NCI-H187 (cell line): Measurements from ENCODE around the gene SIPA1L3.

Experiments
- DNase-seq, 2 experiments: peaks; one replicate each; lab custom pipeline; 2025; lab: John Stamatoyannopoulos, UW

SIPA1L3 gene

DNA sequence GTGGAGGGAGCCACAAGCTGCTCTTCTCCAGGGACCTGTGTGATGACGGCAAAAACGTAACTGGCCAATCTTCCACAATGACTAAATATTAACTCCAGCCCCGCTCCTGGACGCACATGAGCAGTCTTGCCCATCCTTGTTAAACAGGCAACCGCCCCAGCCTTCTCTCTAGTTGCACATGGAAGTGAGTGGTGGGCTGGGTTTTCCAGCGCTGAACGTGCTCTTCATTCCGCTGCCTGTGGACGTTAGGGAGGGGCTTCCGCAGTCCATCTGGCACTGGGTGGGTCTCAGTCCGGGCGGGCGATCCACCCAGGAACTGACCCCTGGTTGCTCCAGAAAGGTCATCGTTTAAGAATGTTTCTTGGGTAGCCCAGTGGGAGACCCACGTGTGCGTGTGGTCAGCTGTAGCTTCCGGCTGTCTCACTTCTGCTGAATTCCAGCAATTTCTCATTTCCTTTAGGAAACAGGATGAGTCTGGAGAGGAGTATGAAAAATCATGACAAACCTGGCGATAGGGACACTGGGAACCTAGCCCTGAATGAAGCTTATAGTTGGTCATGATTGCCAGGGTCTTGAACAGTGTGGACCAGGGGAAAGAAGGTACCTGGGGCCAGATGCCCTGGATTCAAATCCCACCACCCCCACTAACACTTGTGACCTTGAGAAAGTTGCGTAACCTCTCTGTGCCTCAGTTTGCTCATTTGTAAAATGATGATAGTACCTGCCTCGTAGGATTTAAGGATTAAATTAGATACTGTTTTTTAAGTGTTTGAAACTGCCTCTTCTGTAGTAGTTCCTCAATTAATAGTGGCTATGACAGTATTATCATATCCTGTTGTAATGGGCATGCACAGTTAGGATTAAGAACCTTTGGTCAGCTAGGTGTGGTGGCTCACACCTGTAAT, 92.6 kb downstream of the SIPA1L3 start:
- no peak for DNase-seq

DNA sequence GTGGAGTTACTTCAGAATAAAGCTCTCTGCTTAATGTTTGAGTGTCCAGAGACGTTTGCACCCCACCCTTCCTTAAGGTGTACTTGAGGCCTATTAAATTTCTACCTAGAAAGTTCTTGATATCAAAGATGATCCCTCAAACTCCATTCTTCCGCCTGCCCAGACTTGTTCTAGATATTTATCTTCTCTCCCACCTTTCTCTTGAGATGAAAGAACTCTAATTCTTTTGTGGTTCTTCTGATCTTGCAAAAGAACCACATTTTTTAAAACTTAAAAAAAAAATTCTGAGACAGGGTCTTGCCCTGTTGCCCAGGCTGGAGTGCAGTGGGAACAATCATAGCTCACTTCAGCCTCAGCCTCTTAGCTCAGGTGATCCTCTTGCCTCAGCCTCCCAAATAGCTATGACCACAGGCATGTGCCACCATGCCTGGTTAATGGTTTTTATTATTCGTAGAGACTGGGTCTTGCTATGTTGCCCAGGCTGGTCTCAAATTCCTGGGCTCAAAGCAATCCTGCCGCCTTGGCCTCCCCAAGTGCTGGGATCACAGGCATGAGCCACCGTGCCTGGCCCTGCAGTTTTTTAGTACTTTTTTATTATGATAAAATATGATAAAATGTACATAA, 94.3 kb downstream of the SIPA1L3 start:
- no peak for DNase-seq

DNA sequence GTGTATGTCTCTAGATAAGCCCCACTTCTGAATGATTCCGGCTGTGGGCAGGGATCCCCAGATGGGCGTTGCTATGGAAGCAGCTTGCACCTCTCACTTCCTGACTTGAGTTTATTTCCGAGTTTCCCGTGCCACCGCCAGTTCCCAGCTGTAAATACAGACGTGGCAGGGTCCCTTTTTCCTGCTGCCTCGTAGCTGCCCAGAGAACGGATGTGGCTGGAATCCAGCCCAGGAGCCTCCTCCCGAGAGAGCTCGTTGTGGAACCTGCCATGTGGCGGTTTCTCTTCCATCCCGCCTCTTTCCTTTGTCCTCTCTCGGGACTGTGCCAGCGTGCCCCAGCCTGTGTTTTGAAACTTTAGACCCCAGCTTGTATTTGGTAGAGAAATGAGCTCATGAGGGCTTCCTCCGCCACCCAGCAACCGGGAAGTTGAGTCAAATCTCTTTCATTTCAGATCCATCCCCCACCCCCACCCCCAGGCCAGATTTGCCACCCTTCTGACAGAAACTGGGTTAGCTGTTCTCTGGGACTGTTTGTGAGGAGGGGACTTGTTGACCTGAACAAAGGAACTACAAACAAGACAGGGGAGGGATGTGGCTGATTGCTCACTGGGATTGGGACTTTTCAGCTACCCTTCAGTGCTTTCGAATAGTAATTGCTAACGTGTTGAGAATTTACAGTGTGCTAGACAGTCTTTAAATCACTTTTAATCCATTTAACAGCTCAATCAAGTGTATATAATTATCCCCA, 96.6 kb downstream of the SIPA1L3 start:
- peak; percentile 47 to 51 for DNase-seq

DNA sequence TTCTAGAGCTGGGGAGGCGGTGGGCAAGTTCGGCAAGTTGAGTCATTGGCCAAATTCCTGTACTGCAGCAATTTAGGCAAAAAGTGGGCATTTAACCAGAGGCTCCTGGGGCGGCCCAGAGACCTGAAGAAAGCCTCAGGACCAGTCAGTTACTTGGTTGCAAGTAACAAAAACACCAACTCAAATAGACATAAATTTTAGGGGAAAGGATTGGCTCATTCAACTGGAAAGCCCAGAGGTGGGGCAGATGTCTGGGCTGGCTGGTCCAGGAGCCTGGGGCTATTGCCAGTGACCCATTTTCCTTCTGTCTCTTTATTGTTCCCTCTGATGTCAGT, 97.1 kb downstream of the SIPA1L3 start:
- no peak for DNase-seq

DNA sequence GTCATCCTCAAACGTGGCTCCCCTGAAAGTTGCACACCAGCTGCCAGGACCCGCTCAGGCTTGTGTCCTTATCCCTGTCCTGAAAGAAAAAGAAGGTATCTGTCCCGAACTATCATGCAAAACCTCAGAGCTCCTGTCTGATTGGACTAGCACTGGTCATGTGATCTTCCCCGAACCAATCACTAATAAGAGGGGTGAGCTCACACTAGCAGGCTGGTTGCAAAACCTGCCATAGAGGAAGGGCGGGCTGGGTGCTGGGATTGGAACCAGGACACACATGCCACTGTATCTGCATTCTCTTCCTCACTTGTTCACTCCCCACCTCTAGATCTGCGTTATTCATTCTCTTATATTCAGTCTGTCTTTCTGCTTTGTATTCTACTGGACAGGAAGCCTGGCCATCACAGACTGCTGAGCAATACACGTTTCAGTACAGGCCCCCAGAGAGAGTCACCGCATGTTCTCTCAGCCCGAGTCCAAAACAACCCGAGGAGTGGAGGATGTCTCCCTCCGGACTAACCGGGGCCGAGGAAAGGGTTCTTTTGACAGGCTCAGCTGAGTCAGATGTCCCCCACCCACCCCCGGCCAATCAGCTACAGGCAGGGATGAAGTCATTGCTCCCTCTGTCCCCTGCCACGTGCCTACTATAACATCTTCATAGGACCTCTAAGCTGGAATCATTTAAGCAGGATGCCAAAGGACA, 97.7 kb downstream of the SIPA1L3 start:
- DNase-seq, result no peak

DNA sequence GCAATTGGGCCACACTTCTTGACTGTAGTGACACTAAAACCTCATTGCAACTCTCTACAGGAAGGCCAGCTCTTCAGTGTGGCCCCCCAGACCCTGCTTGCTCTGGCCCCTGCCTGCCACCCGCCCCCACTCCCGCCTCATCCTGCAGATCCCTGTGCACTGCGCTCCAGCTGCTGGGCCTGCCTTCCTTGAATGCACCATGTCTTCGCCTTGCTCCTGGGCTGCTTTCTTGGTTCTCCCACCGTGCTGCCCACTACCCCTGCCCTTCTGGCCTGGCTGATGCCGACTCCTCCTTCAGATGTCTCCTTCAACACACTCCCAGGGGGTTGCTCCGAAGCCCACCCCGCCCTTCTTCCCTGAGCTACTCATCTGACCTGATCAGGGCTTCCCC, 98.2 kb downstream of the SIPA1L3 start:
- DNase-seq, result no peak

DNA sequence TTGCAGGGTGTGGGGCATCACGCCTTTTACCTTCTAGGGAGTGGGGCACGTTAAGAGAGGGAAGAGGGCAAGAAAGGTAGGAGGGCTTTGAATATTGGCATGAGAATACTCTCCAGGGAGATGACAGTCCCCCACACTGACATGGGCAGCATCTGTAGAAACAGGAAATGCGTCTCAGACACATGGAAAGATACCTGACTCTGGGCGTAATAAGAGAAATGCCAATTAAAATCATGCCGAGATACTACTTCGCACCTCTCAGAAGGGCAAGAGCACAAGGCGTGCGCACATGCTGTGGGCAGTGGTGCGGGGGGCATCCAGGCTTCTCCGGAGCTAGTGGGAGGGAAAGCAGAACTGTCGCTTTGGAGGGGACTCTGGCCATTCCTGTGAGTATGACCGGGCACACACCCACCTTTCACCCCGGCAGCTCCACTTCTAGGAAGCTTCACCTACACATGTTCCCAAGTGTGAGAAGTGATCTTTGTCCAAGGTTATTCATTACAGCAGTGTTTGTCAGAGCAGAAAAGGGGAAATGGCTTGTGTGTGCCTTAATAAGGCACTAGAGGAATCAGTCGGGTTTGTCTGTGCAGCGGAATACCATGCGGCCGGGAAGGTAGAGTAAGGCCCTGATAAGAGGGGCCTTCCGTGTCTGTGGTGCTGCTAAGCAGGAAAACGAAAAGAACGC, 99.5 kb downstream of the SIPA1L3 start:
- no peak for DNase-seq

DNA sequence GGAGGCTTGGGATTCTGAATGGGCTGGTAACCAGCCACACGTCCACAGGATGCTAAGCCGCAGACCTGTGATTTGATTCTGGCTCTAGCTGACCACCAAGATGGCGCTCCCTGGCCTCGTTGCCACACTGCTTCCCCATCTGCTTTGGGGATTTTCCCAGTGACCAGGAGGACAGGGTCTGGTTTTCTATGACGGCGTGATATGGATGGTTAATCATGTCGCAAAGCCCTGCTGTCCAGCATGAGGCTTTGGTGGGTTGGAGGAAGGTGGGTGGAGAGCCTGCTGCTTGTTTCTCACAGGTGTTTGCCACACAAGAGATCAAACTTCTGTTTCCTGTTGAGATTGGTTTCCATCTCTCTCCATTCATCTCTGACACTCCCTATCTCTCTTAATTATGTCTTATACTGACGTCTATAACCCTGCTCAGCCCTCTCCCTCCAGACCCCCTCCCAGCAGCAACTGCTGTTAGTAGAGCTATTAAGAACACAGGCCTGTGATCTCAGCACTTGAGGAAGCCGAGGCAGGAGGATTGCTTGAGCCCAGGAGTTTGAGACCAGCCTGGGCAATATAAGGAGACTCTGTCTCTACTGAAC, 102.7 kb downstream of the SIPA1L3 start:
- no peak for DNase-seq

DNA sequence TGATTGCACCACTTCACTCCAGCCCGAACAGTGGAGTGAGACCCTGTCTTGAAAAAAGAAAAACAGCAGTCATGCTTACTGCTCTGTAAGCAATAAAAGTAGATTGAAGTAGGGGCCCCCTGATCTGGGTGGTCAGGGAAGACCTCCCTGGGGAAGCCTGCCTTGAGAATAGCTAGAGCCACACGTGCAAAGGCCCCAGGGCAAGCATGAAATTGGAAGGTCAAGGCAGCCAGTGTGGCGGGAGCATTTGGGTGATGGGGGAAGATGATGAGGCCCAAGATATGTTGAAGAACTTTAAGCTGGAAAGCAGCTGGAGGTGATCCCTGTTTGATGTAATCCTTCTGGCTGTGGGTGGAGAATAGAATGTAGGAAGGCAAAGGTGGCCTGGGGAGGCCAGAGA, 104.4 kb downstream of the SIPA1L3 start:
- DNase-seq, result no peak

DNA sequence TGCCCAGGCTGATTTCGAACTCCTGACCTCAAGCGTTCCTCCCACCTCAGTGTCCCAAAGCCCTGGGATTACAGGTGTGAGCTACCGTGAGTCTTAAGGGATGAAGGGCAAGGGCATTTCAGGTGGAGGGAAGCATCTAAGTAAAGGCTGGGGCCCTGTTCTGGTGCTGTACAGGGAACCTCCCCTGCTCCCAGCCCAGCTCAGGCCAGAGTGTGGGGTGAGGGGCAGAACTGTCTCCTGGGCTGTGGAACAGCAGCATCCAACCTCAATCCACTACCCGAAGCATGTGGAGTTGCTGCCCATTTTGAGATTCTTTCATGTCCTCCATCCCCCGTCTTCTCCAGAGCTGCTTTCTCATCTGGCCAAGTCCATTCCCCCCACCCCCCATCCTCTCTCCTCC, 105.3 kb downstream of the SIPA1L3 start:
- no peak for DNase-seq

DNA sequence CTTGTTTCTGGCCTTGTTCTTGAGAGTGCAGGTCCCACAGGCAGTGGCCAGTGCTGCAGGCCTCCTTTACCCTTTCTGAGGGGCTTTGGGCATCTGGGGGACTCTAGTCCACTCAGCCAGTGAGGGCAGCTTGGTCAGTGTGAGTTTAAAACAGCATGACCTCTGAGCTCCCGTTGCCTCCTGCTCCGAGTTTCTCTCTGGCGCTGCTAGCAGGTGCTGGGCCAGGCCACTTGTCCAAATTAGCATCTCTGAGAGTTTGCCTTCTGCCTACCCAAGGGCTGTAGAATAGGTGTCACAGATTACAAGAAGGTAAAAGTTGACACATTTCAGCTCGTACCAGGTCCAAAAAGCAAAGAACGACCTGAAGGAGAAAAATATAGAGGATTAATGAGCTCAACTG, 105.9 kb downstream of the SIPA1L3 start:
- DNase-seq, result no peak

DNA sequence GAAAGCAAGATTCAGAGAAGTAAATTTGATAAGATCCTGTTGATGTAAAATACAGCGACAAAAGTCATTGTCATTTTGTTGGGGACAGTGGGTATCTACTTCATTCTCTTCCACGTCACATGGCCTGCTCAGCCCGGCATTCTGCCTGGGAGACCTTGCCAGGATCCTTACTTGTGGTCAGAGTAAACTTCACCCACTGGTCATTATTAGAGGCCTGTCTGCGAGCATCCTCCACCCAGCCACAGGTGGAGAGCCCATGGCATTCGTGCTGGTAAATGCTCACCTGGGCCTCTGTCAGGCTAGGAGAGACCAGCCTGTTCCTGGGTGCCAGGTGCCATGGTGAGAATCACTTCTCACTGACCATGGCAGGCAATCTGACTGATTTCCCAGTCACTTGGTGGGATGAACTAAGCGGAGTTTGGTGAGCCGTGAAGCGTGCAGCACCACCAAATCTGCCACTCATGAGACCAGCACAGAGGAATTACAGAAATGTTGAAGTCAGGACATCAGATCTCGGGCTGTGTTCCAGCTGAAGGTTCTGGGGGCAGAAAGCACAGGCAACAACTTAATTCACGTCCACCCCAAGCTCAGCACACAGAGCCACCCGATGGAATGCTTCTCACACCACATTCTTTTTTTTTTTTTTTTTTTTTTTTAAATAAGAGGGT, 107.0 kb downstream of the SIPA1L3 start:
- DNase-seq, result no peak

DNA sequence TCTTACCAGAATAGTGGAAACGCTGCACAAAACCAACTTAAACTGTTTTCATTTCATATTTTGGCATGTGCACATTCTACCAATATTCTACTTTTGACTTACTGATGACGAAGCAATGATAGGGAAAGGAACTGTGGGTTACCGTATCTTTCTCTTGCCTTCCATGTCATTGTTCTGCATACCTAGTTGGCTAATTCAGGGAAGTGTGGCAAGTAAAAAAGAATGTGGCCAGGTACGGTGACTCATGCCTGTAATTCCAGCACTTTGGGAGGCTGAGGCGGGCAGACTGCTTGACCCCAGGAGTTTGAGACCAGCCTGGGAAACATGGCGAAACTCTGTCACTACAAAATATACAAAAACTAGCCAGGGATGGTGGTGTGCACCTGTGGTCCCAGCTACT, 108.2 kb downstream of the SIPA1L3 start:
- DNase-seq, result no peak

DNA sequence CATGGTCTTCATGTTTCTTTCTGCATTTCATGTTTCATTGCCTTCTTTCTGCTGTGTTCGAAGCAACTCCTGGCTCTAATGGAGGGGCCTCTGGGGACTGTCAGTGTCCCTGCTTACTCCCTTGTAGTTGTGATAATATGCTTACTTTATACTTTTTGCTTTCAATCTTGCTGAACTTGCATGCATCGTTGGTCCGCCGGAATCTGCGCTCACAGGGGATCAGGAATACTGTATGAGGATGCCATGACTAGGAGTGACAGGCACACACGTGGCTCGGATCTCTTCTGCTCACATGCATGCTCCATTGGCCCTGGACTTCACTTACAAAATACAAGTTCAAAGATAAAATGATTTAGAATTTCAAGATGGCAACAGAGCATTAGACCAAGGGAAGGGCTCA, 108.8 kb downstream of the SIPA1L3 start:
- DNase-seq, result no peak

DNA sequence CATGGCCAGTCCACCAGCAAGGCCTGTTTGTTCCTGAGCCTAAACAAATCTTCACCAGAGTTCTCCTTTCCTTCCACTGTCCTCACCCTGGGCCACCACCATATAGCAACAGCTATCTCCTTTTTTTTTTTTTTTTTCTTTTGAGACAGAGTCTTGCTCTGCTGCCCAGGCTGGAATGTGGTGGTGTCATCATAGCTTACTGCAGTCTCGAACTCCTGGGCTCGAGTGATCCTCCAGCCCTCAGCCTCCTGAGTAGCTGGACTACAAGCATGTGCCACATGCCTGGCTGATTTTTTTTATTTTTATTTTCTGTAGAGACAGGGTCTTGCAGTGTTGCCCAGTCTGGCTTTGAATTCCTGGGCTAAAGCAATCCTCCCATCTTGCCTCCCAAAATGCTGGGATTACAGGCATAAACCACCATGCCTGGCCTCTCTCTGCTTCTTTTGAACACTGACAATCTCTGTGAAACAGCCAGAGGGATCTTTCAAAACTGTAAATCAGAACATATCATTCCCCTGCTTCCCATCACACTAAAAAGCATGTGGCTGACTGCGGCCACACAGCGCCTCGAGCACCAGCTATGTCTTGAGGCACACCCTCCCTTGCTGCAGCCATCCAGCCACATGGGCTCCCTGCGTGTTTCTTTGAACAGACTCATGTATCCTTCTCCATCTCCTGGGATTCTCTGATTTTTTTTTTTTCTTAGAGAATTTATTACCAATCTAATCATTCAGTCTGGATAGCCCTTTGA, 110.6 kb downstream of the SIPA1L3 start:
- no peak for DNase-seq

DNA sequence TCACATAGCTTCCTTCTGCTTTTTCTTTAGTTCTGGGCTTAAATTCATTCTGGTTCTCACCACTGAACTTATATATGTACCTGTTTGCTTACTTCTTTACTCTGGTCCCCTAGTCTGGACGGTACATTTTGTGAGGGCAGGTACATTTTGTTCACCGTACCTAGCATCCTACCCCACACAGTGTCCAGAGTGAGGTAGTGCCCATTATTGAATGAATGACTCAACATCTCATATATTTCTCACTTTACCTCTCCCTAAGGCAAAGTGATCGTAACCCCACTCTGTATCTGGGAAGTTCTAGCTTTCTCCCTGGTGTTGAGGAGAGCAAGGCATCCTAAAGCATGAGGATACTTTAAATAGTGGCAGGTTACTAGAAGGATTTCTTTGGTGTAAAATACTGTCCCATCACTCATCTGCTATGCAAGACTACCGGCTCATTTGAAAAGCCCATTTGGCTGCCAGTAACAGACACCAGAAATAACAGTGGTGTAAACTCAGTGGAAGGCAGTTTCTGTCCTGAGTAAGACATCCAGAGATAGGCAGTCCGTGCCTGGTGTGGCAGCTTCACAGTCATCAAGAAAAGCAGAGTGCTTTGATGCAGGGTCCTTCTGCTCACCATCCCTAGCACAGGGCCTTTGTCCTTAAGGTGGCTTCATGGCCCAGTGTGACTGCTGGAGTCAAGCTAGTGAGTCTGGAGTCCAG, 111.8 kb downstream of the SIPA1L3 start:
- DNase-seq, result no peak

DNA sequence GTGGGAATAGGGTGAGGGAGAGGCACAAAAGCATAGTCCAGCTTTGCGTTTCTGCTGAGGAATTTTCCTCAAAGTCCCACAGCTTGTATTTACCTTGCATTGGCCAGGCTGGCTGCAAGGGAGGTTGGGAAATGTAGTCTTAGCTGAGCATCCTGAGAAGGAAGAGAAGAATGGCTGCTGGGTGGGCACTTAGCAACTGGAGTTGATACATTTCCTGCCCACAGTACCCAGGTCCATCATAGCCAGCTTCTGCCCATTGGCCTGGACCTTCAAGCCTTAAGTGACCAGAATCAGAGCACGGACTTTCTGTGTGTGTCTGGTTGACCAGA, 112.4 kb downstream of the SIPA1L3 start:
- DNase-seq, result no peak

DNA sequence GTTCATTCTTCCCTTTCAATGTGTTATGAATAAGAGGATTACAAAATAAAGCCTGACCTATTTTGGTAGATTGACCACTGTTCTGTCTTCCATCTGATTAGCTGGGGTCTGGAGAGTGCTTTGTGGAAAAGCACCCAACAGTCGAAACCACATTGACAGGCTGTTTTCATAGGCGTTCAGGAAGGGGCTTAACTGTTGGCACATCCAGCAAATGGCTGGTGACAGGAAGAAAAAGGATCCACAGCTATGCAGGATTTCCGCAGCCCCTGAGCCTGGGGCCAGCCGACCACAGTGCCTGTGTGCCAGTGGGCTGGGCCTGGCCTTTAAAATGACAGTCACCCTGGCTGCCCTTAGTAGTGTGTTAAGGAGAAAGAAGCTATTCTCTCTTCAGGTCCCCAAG, 113.3 kb downstream of the SIPA1L3 start:
- no peak for DNase-seq

DNA sequence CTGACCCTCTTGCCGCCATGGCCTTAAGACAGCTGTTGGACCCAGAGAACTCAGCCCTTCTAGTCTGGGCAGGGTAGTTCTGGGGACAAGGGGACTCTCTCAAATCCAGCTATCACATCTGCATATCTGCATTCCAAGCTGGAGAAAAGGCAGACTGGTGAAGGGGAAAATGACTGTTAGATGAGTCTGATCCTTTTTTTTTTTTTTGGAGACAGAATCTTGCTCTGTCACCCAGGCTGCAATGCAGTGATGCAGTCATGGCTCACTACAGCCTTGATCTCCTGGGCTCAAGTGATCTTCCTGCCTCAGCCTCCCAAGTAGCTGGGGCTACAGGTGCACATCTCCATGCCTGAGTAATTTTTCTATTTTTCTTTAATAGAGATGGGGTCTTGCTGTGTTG, 114.3 kb downstream of the SIPA1L3 start:
- DNase-seq, result no peak
